K562 (cell line): ENCODE results near the gene ARHGDIA. TPM values are rescaled to one million over a fixed set of nuclear protein-coding genes. Genes with fewer than 3 reads are reported as not detected.
"Not testable (repeated sequence)": the region's sequence is repeated elsewhere in the genome, so short reads cannot be mapped to it uniquely, and the experiment has no call there.

Experiments used
- ATAC-seq: fragments of 200-7000 bp; cut with Tn5 transposase; 3 replicates; pipeline ENCODE4 v1.9.1; 2020; ENCODE audit warnings: moderate library complexity
- BruUV-seq: library from RNA; stranded (reverse); fragments of 400-500 nt; replicated peaks from 2 replicates; lab custom pipeline; 2021; lab: Mats Ljungman, UMichigan
- CTCF ChIA-PET: fragments of 300-600 bp; formaldehyde crosslinking; extraction: SDS; loops from one replicate; lab custom pipeline; 2021; ENCODE audit warnings: low intra/inter-chr PET ratio; lab: Yijun Ruan, JAX
- POLR2A ChIA-PET: fragments of 300-600, 350-650 bp; sonication (Branson Sonifier 250); formaldehyde crosslinking; extraction: SDS; loops from one replicate; lab custom pipeline; 2021; ENCODE audit warnings: antibody characterized with exemption, inconsistent platforms; lab: Yijun Ruan, JAX
- DNase-seq, 4 experiments: peaks; one replicate each; pipeline versions ENCODE4 v3.0.0 to v3.0.0-alpha.2; 2011 to 2018; ENCODE audit warnings: low spot score in 3 of 4, mixed read lengths in 3 of 4; ENCODE audit errors: extremely low read depth in 1 of 4
- FAIRE-seq: peaks from 2 replicates; lab custom pipeline; 2011; peaks lifted over from hg19 to GRCh38; lab: Jason Lieb, UNC
- H2AFZ ChIP-seq: 2 replicates; pipeline ENCODE4 v1.6.0; 2011; ENCODE audit warnings: low read depth, low read length, control low read depth, inconsistent platforms
- H3K27ac ChIP-seq: fragments of 200-600 bp; 3 replicates; pipeline ENCODE4 v1.8.0; 2011; ENCODE audit warnings: low read depth, mild to moderate bottlenecking, control low read depth, inconsistent platforms, low read length, moderate library complexity, mixed read lengths; ENCODE audit errors: extremely low read depth
- H3K27me3 ChIP-seq, 2 experiments: fragments of 300-600 bp in 1 of 2; 2 replicates in 1 of 2; 3 replicates in 1 of 2; pipeline versions ENCODE4 v1.6.0 to v1.8.0; 2011; ENCODE audit warnings: inconsistent platforms in 2 of 2, low read length in 2 of 2, mild to moderate bottlenecking in 1 of 2, mixed read lengths in 1 of 2, moderate library complexity in 1 of 2; ENCODE audit not compliant: control insufficient read depth in 2 of 2, insufficient read depth in 2 of 2
- H3K36me3 ChIP-seq: fragments of 300-600 bp; 3 replicates; pipeline ENCODE4 v1.8.0; 2011; ENCODE audit warnings: mild to moderate bottlenecking, low read length, inconsistent platforms; ENCODE audit not compliant: control insufficient read depth, insufficient read depth
- H3K4me1 ChIP-seq, 2 experiments: fragments of 200-600 bp in 1 of 2; replicated peaks in 1 of 2; 2 replicates in 1 of 2; 3 replicates in 1 of 2; pipeline versions ENCODE4 v1.5.1 to v1.8.0; 2011; ENCODE audit warnings: inconsistent platforms in 2 of 2, low read length in 2 of 2, mild to moderate bottlenecking in 1 of 2, mixed read lengths in 1 of 2, moderate library complexity in 1 of 2; ENCODE audit not compliant: control insufficient read depth in 2 of 2, insufficient read depth in 2 of 2
- H3K4me2 ChIP-seq: 2 replicates; pipeline ENCODE4 v1.6.1; 2011; ENCODE audit warnings: low read length, control low read depth, inconsistent platforms, mixed read lengths; ENCODE audit not compliant: insufficient read depth
- H3K4me3 ChIP-seq: fragments of 200-600 bp; sonication (generic), shearing (Covaris generic); 2 replicates; pipeline ENCODE4 v1.5.1; 2016; ENCODE audit warnings: control low read depth, inconsistent platforms
- H3K79me2 ChIP-seq: fragments of 200-600 bp; 3 replicates; pipeline ENCODE4 v1.8.0; 2011; ENCODE audit warnings: low read length, inconsistent platforms; ENCODE audit not compliant: control insufficient read depth, insufficient read depth
- H3K9ac ChIP-seq, 2 experiments: 2 replicates each; pipeline versions ENCODE4 v1.6.0 to v1.6.1; 2011; ENCODE audit warnings: low read depth in 2 of 2, low read length in 2 of 2, control low read depth in 1 of 2, inconsistent platforms in 1 of 2, mild to moderate bottlenecking in 1 of 2, mixed read lengths in 1 of 2; ENCODE audit not compliant: insufficient read depth in 1 of 2
- H3K9me1 ChIP-seq: one replicate; pipeline ENCODE4 v1.6.0; 2011; ENCODE audit warnings: inconsistent platforms, mild to moderate bottlenecking, low read length, moderate library complexity; ENCODE audit not compliant: control insufficient read depth, insufficient read depth
- H3K9me3 ChIP-seq: replicated peaks from 2 replicates; pipeline ENCODE4 v1.5.1; 2011; ENCODE audit warnings: low read depth, low read length, inconsistent platforms; ENCODE audit not compliant: control insufficient read depth, insufficient read depth
- H4K20me1 ChIP-seq: replicated peaks from 2 replicates; pipeline ENCODE4 v1.6.1; 2011; ENCODE audit warnings: low read length, inconsistent platforms, mixed read lengths; ENCODE audit not compliant: control insufficient read depth, insufficient read depth
- GABPA ChIP-seq: fragments of 200-800 bp; sonication (Bioruptor generic); conservative IDR thresholded peaks from 2 replicates; pipeline ENCODE4 v1.6.1; 2016; ENCODE audit warnings: low read depth, missing genetic modification characterization, missing compliant biosample characterization
- NRF1 ChIP-seq, 2 experiments: fragments of 450-650 bp; IDR thresholded peaks in 1 of 2; conservative IDR thresholded peaks in 1 of 2; 2 replicates each; pipeline ENCODE4 v1.6.1; 2014; ENCODE audit warnings: mild to moderate bottlenecking in 2 of 2
- POLR2AphosphoS2 ChIP-seq: IDR thresholded peaks from 2 replicates; pipeline ENCODE4 v1.6.1; 2012; ENCODE audit warnings: low read length, improper control_type of control experiment
- POLR2B ChIP-seq: fragments of 450-650 bp; IDR thresholded peaks from 2 replicates; pipeline ENCODE4 v1.6.1; 2018; ENCODE audit warnings: low read depth; ENCODE audit not compliant: partially characterized antibody
- SUPT5H ChIP-seq: fragments of 450-650 bp; IDR thresholded peaks from 2 replicates; pipeline ENCODE4 v1.6.1; 2016
- WGBS: fragments of 100-300 bp; shearing (Covaris generic); methylation state at CpG from one replicate; pipeline ENCODE4 v1.1.6; 2016; ENCODE audit warnings: low coverage, mixed read lengths; ENCODE audit not compliant: insufficient coverage; ENCODE audit errors: missing lambda C conversion rate; 5-methylcytosine and 5-hydroxymethylcytosine counted together
- in situ Hi-C: fragments of 300-500 bp; cut with MboI; formaldehyde crosslinking; loops from 4 replicates; pipeline ENCODE4 v1.15.0; 2018; ENCODE audit warnings: inconsistent platforms, mixed read lengths
- intact Hi-C: fragments of 100-400 bp; cut with micrococcal nuclease; formaldehyde crosslinking; loops from 2 replicates; pipeline ENCODE4 v1.14.2; 2022
- polyA plus RNA-seq, 8 experiments: library from polyadenylated mRNA; depleted of rRNA in 4 of 8; stranded (reverse) in 5 of 8; unstranded in 3 of 8; fragments of >200 nt; fragmentation: Nextera tagmentation in 2 of 8; fragmentation: Illumina TruSeq in 1 of 8; extraction: Ambion mirVana in 2 of 8; extraction: Trizol in 1 of 8; gene quantifications; 2 replicates each; pipeline versions ENCODE4 v1.2.1 to v1.2.3, GENCODE V29; 2011 to 2014; ENCODE audit warnings: inconsistent platforms in 1 of 8, missing spikeins in 1 of 8
- total RNA-seq, 7 experiments: library from RNA; depleted of rRNA in 6 of 7; stranded (reverse); fragments of >200 nt in 6 of 7; fragmentation: Illumina TruSeq in 2 of 7; extraction: Trizol in 2 of 7; gene quantifications; 2 replicates each; pipeline versions ENCODE4 v1.2.1 to v1.2.3, GENCODE V29; 2011 to 2021; ENCODE audit warnings: low replicate concordance in 1 of 7

The ARHGDIA gene
- total and polyA plus RNA-seq, 9 of the 15 experiments (the other 6 are each of a cell fraction or from before 2014, with no cell fraction given): 9.6 to 340 (median 97.6) TPM

DNA sequence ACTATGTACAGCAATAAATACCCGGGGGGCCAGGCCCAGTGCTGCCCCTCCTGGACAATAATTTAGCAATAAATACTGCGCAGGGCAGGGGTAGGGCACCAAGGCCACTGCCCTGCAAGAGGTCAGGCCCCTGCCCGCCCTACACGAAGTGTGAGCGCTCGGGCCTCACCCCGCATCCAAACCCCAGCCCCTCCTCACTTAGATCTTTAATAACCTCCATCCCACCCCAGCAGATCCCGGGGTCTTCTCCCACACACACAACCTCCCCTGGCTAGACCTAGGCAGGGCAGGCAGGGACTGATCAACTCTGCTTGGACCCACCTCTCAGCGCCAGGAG is 47.2 kb upstream of the ARHGDIA start:
- ATAC-seq (peak; percentile 5), FAIRE-seq (peak; percentile 64)
- DNase-seq, H3K27me3 ChIP-seq, H3K9me3 ChIP-seq, H3K27ac ChIP-seq, H2AFZ ChIP-seq, CTCF ChIA-PET, H3K9me1 ChIP-seq, in situ Hi-C loops, BruUV-seq, intact Hi-C loops: not testable (repeated sequence)
- WGBS: 21% methylated on average over 8 of the region's 9 CpGs
- peaks cover 75% of the 10 kb centered on the region for H3K36me3 ChIP-seq
- H3K4me3 ChIP-seq: peak overlapping the region; percentile 91
- TF ChIP-seq SUPT5H: 0 out of 2 replicates have a peak, but pooled peaks have one; percentile 57
- peak; percentile 2; the same call in 1 of the 2 replicates for TF ChIP-seq GABPA (tag)
- TF ChIP-seq POLR2B: peak; percentile 38
- TF ChIP-seq POLR2AphosphoS2: peak; percentile 32; the same call in 1 of the 2 replicates
- peak in 1 of 2 experiments; percentile 4; a peak in 2 of 4 replicates for TF ChIP-seq NRF1 (conservative IDR thresholded peaks at IDR 0.05 in 1 of 2, IDR thresholded peaks at IDR 0.05 in 1 of 2)
- peak overlapping the region; percentile 96 for H3K4me2 ChIP-seq
- H3K9ac ChIP-seq: peak overlapping the region in 1 of 2 experiments; percentile 73; a peak in 1 of 4 replicates
- peaks cover 37 to 90% of the 10 kb centered on the region in 2 experiments for H3K4me1 ChIP-seq
- POLR2A ChIA-PET: interaction anchor here (1.0 kb wide), 1 partner anchor 32 kb away, joined by 4 read pairs; no protein-coding TSS in a partner anchor
- peaks cover 74% of the 10 kb centered on the region for H3K79me2 ChIP-seq
- H4K20me1 ChIP-seq: peaks cover 18% of the 10 kb centered on the region; the same call in 1 of the 2 replicates
